ENCODE data around the gene PLA2G15.
A peak's percentile ranks its signal among the peaks of the same experiment; 100 is the strongest.

- no peak for TF ChIP-seq RCOR1 (IDR thresholded peaks at IDR 0.05; ENCODE audit: low read depth, low read length)
- TF ChIP-seq CTCF (IDR thresholded peaks at IDR 0.05), result no peak
- no peak for TF ChIP-seq EP300 (IDR thresholded peaks at IDR 0.05)
- no peak for TF ChIP-seq PBX3 (IDR thresholded peaks at IDR 0.05)
- TF ChIP-seq POLR2A (IDR thresholded peaks at IDR 0.05; ENCODE audit: low read length), result peak; percentile 97
- TF ChIP-seq SMC3 (IDR thresholded peaks at IDR 0.05), result no peak
- TF ChIP-seq E2F6 (IDR thresholded peaks at IDR 0.05; ENCODE audit: borderline replicate concordance, low read depth), result no peak; the same call in 1 of the 2 replicates
- TF ChIP-seq FOSB (CRISPR knock-in tag; IDR thresholded peaks at IDR 0.05), result no peak
- TF ChIP-seq CBX2 (IDR thresholded peaks at IDR 0.05; ENCODE audit: borderline replicate concordance, low read depth), result no peak
- TF ChIP-seq CEBPB (IDR thresholded peaks at IDR 0.05), result no peak
- peak; percentile 79; the same call in 1 of the 2 replicates for TF ChIP-seq HOXB13 (CRISPR knock-in tag; IDR thresholded peaks at IDR 0.05; ENCODE audit: low read depth)
These were observed 7.7 kb upstream of the PLA2G15 start for GRCh38 chr16:68237243-68238028.
